Neural progenitor cell (in vitro differentiated cells): ENCODE results near the gene RITA1. TPM values are rescaled to one million over a fixed set of nuclear protein-coding genes. Genes with fewer than 3 reads are reported as not detected.
A peak's percentile ranks its signal among the peaks of the same experiment; 100 is the strongest.

Experiments
- DNase-seq: peaks from one replicate; pipeline ENCODE4 v3.0.0-alpha.2; 2016; ENCODE audit warnings: low spot score
- H2AFZ ChIP-seq: fragments of 200-600 bp; sonication (generic); replicated peaks from 2 replicates; pipeline ENCODE4 v1.6.1; 2016; ENCODE audit warnings: antibody characterized with exemption
- H3F3A ChIP-seq: fragments of 200-600 bp; sonication (generic); 2 replicates; pipeline ENCODE4 v1.6.1; 2016; ENCODE audit warnings: antibody characterized with exemption, low read depth
- H3K27ac ChIP-seq: fragments of 200-600 bp; sonication (generic); 2 replicates; pipeline ENCODE4 v1.5.1; 2016; ENCODE audit warnings: mild to moderate bottlenecking
- H3K27me3 ChIP-seq: fragments of 200-600 bp; sonication (generic); 2 replicates; pipeline ENCODE4 v1.6.1; 2016; ENCODE audit warnings: mild to moderate bottlenecking, moderate library complexity
- H3K36me3 ChIP-seq: fragments of 200-600 bp; sonication (generic); 2 replicates; pipeline ENCODE4 v1.5.1; 2016
- H3K4me1 ChIP-seq: fragments of 200-600 bp; sonication (generic); 2 replicates; pipeline ENCODE4 v1.6.1; 2016; ENCODE audit warnings: mixed run types
- H3K4me2 ChIP-seq: fragments of 200-600 bp; sonication (generic); 2 replicates; pipeline ENCODE4 v1.6.1; 2016
- H3K4me3 ChIP-seq: fragments of 200-600 bp; sonication (generic); 2 replicates; pipeline ENCODE4 v1.5.1; 2016
- H3K79me2 ChIP-seq: fragments of 200-600 bp; sonication (generic); 2 replicates; pipeline ENCODE4 v1.6.1; 2016; ENCODE audit warnings: low read depth
- H3K9ac ChIP-seq: fragments of 200-600 bp; sonication (generic); 2 replicates; pipeline ENCODE4 v1.6.1; 2016
- H3K9me3 ChIP-seq: fragments of 200-600 bp; sonication (generic); 2 replicates; pipeline ENCODE4 v1.5.1; 2016; ENCODE audit warnings: low read depth
- H4K20me1 ChIP-seq: fragments of 200-600 bp; sonication (generic); 2 replicates; pipeline ENCODE4 v1.6.1; 2016; ENCODE audit warnings: low read depth
- H3K27ac Mint-ChIP-seq: 3 replicates; pipeline ENCODE4 v1.8.0; 2021; ENCODE audit warnings: mixed read lengths
- H3K27me3 Mint-ChIP-seq: 2 replicates; pipeline ENCODE4 v1.8.0; 2022; ENCODE audit warnings: low read depth, mild to moderate bottlenecking, inconsistent platforms, moderate library complexity, mixed read lengths; ENCODE audit not compliant: insufficient read depth
- H3K36me3 Mint-ChIP-seq: 3 replicates; pipeline ENCODE4 v1.8.0; 2021; ENCODE audit warnings: mixed read lengths
- H3K4me1 Mint-ChIP-seq: 3 replicates; pipeline ENCODE4 v1.8.0; 2021; ENCODE audit warnings: mixed read lengths
- H3K4me3 Mint-ChIP-seq: 3 replicates; pipeline ENCODE4 v1.8.0; 2021; ENCODE audit warnings: mild to moderate bottlenecking, moderate library complexity, mixed read lengths
- H3K9me3 Mint-ChIP-seq: 3 replicates; pipeline ENCODE4 v1.8.0; 2020; ENCODE audit warnings: mixed read lengths
- EZH2 ChIP-seq: fragments of 200-600 bp; sonication (generic); IDR thresholded peaks from 2 replicates; pipeline ENCODE4 v1.6.1; 2017; ENCODE audit warnings: antibody characterized with exemption, mild to moderate bottlenecking, moderate library complexity
- EZH2phosphoT487 ChIP-seq: fragments of 200-600 bp; sonication (generic); IDR thresholded peaks from 2 replicates; pipeline ENCODE4 v1.6.1; 2017; ENCODE audit warnings: antibody characterized with exemption
- total RNA-seq: library from RNA; depleted of rRNA; stranded (reverse); fragments of >200 nt; gene quantifications from 2 replicates; pipeline ENCODE4 v1.2.3, GENCODE V29; 2015; ENCODE audit warnings: low replicate concordance
- TF ChIP-seq, protein P1 (sequence below): fragments of 200-600 bp; sonication (generic); IDR thresholded peaks from 2 replicates; pipeline ENCODE4 v1.5.1; 2017; ENCODE audit warnings: antibody characterized with exemption, mild to moderate bottlenecking

Gene RITA1
- total RNA-seq, 1 donor from 2014 or later = 13.7 TPM

GRCh38 chr12:113180333-113180732 is 5.2 kb upstream of the RITA1 start:
- H3K36me3 Mint-ChIP-seq = peaks cover 32% of the 10 kb centered on the region
- H3K27ac Mint-ChIP-seq = no peak overlapping the region
- Histone ChIP-seq H3K36me3 (peaks cover 4% of the 10 kb centered on the region), H3K4me2 (no peak overlapping the region), H3K9ac (no peak overlapping the region), H3K4me3 (no peak overlapping the region), H3K79me2 (peaks cover 35% of the 10 kb centered on the region), H3K27ac (no peak overlapping the region), H3K9me3 (no peaks in the 10 kb centered on the region), H4K20me1 (peaks cover 24% of the 10 kb centered on the region), H2AFZ (no peak overlapping the region), H3K27me3 (no peaks in the 10 kb centered on the region), H3F3A (no peaks in the 10 kb centered on the region), H3K4me1 (no peaks in the 10 kb centered on the region)
- DNase-seq = no peak
- TF ChIP-seq, protein P1, sequence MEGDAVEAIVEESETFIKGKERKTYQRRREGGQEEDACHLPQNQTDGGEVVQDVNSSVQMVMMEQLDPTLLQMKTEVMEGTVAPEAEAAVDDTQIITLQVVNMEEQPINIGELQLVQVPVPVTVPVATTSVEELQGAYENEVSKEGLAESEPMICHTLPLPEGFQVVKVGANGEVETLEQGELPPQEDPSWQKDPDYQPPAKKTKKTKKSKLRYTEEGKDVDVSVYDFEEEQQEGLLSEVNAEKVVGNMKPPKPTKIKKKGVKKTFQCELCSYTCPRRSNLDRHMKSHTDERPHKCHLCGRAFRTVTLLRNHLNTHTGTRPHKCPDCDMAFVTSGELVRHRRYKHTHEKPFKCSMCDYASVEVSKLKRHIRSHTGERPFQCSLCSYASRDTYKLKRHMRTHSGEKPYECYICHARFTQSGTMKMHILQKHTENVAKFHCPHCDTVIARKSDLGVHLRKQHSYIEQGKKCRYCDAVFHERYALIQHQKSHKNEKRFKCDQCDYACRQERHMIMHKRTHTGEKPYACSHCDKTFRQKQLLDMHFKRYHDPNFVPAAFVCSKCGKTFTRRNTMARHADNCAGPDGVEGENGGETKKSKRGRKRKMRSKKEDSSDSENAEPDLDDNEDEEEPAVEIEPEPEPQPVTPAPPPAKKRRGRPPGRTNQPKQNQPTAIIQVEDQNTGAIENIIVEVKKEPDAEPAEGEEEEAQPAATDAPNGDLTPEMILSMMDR = no peak
- TF ChIP-seq EZH2 (no peak), EZH2phosphoT487 (no peak)
- H3K4me3 Mint-ChIP-seq = peak overlapping the region; percentile 51
- H3K27me3 Mint-ChIP-seq = peaks cover 4% of the 10 kb centered on the region
- no peaks in the 10 kb centered on the region for H3K9me3 Mint-ChIP-seq
- H3K4me1 Mint-ChIP-seq = peaks cover 3% of the 10 kb centered on the region

GRCh38 chr12:113181975-113182374 is 3.5 kb upstream of the RITA1 start:
- Histone ChIP-seq H2AFZ (no peak overlapping the region), H3K27me3 (no peaks in the 10 kb centered on the region), H3K9me3 (no peaks in the 10 kb centered on the region), H3K4me3 (no peak overlapping the region), H3K4me2 (no peak overlapping the region), H4K20me1 (peaks cover 31% of the 10 kb centered on the region), H3K79me2 (peaks cover 45% of the 10 kb centered on the region), H3K27ac (no peak overlapping the region), H3K9ac (no peak overlapping the region), H3F3A (peaks cover 11% of the 10 kb centered on the region), H3K4me1 (peaks cover 8% of the 10 kb centered on the region), H3K36me3 (peaks cover 4% of the 10 kb centered on the region)
- Mint-ChIP-seq H3K4me3 (no peak overlapping the region), H3K4me1 (peaks cover 13% of the 10 kb centered on the region), H3K27me3 (peaks cover 4% of the 10 kb centered on the region), H3K27ac (no peak overlapping the region), H3K9me3 (no peaks in the 10 kb centered on the region), H3K36me3 (peaks cover 33% of the 10 kb centered on the region)
- DNase-seq = no peak
- TF ChIP-seq EZH2 = no peak
- TF ChIP-seq, protein P1 = no peak
- no peak for TF ChIP-seq EZH2phosphoT487

DNA sequence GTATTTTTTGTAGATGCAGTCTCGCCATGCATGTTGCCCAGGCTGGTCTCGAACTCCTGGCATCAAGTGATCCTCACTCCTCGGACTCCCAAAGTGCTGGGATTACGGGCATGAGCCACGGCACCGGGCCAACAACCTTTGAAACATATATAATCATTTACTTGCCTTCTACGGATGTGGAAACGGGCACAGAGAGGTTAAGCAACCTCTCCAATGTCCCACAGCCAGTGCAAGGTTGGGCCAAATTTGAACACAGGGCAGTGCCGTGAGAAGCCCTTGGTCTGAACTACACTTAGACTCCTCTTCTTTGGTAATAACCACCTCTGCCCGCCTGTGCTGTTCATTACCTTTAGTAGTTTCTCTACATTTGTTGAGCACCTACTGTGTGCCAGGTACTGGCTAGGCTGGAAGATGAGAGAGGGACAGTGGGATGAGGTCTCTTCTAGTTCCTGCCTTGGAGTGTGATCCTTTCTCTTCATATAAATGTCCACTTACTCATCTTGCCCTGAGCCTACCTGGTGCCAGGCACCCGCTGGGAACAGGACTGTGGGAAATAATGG is 2.4 kb upstream of the RITA1 start:
- H3K27me3 Mint-ChIP-seq = peaks cover 4% of the 10 kb centered on the region
- Histone ChIP-seq H3K79me2 (peaks cover 49% of the 10 kb centered on the region), H3F3A (peaks cover 11% of the 10 kb centered on the region), H3K36me3 (no peaks in the 10 kb centered on the region), H3K4me1 (peaks cover 8% of the 10 kb centered on the region), H3K27ac (no peak overlapping the region), H3K4me2 (no peak overlapping the region), H3K4me3 (no peak overlapping the region), H4K20me1 (peaks cover 31% of the 10 kb centered on the region), H3K27me3 (no peaks in the 10 kb centered on the region), H3K9me3 (no peaks in the 10 kb centered on the region), H3K9ac (no peak overlapping the region), H2AFZ (no peak overlapping the region)
- DNase-seq = no peak
- H3K4me1 Mint-ChIP-seq = peaks cover 18% of the 10 kb centered on the region
- H3K27ac Mint-ChIP-seq = no peak overlapping the region
- H3K4me3 Mint-ChIP-seq = no peak overlapping the region
- TF ChIP-seq EZH2phosphoT487 = no peak
- no peak for TF ChIP-seq EZH2
- TF ChIP-seq, protein P1 = no peak
- no peaks in the 10 kb centered on the region for H3K9me3 Mint-ChIP-seq
- H3K36me3 Mint-ChIP-seq = peaks cover 25% of the 10 kb centered on the region
